H1 (cell line): Measurements from ENCODE around the gene CLEC16A.

Experiments used
- CTCF ChIP-seq, 3 experiments: IDR thresholded peaks; 1 replicate in 2 of 3; 2 replicates in 1 of 3; pipeline versions ENCODE4 v1.5.1 to v1.6.1; 2011; ENCODE audit warnings: low read length in 3 of 3, mild to moderate bottlenecking in 3 of 3, inconsistent platforms in 2 of 3, low read depth in 1 of 3, moderate library complexity in 1 of 3; ENCODE audit not compliant: insufficient read depth in 1 of 3; ENCODE audit errors: control extremely low read depth in 1 of 3
- GABPA ChIP-seq: IDR thresholded peaks from 2 replicates; pipeline ENCODE4 v1.6.1; 2011; ENCODE audit warnings: mild to moderate bottlenecking, low read length, moderate library complexity, borderline replicate concordance; ENCODE audit not compliant: insufficient read depth
- HDAC6 ChIP-seq: IDR thresholded peaks from one replicate; pipeline ENCODE4 v1.7.1; 2012; ENCODE audit warnings: low read depth, mild to moderate bottlenecking, inconsistent platforms, low read length, moderate library complexity
- JUN ChIP-seq: IDR thresholded peaks from 2 replicates; pipeline ENCODE4 v1.6.1; 2011; ENCODE audit warnings: low read depth, mild to moderate bottlenecking, improper control_type of control experiment, low read length
- POLR2A ChIP-seq, 2 experiments: IDR thresholded peaks; 1 replicate in 1 of 2; 2 replicates in 1 of 2; pipeline ENCODE4 v1.6.1; 2011; ENCODE audit warnings: low read depth in 2 of 2, low read length in 2 of 2, mild to moderate bottlenecking in 2 of 2; ENCODE audit errors: control extremely low read depth in 1 of 2
- POLR2AphosphoS5 ChIP-seq: IDR thresholded peaks from 2 replicates; pipeline ENCODE4 v1.6.1; 2011; ENCODE audit warnings: low read depth, low read length
- USF2 ChIP-seq: IDR thresholded peaks from 2 replicates; pipeline ENCODE4 v1.6.1; 2011; ENCODE audit warnings: low read length, improper control_type of control experiment

GRCh38 chr16:10907757-10908045, 36.7 kb upstream of the CLEC16A start:
- TF ChIP-seq POLR2A (IDR thresholded peaks at IDR 0.05; ENCODE audit: control extremely low read depth in 1 of 2, low read depth in 2 of 2, low read length in 2 of 2) (no peak), POLR2AphosphoS5 (no peak), CTCF (IDR thresholded peaks at IDR 0.05; ENCODE audit: control extremely low read depth in 1 of 3, insufficient read depth in 1 of 3, low read depth in 1 of 3, low read length in 3 of 3) (no peak), USF2 (no peak), GABPA (no peak), HDAC6 (no peak), JUN (no peak)
